ENCODE data around the gene SEMA5B. TPM values are rescaled to one million over a fixed set of nuclear protein-coding genes. Genes with fewer than 3 reads are reported as not detected.

The SEMA5B gene
- total and polyA plus RNA-seq, 9 of the 15 experiments (the other 6 are each of a cell fraction or from before 2014, with no cell fraction given): not detected

DNA sequence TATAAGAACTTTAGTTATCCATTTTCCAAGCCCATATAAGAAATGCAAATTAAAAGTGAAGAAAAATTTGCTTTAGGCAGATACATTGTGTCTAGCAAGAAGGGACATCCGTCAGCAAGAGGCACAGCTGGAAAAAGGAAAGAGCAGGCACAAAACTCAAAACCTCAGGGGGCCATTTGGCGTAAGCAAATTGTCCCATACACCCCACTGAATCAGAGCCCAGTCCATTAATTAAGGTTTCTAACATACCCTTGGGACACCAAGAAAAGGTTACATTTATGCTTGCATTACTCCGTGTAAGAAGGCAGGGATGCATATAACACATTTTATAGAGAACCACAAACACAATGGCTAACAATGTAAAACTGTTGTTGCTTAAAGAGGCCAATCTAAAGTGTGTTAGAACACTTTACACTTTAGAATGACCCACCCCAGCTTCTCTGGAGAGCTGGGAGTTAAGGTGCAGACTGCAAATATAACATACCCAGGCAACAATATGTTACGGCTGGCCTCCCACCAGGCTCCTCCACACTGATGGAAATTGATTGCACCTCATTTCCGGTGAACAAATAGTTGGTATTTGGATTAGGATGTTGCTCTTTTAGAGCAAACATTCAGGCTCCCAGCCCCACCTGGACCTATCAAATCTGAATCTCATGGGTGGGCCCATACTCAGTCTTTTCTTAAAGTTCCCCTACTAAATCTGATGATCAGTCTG, 23.2 kb downstream of the SEMA5B start:
- no peak for FAIRE-seq

DNA sequence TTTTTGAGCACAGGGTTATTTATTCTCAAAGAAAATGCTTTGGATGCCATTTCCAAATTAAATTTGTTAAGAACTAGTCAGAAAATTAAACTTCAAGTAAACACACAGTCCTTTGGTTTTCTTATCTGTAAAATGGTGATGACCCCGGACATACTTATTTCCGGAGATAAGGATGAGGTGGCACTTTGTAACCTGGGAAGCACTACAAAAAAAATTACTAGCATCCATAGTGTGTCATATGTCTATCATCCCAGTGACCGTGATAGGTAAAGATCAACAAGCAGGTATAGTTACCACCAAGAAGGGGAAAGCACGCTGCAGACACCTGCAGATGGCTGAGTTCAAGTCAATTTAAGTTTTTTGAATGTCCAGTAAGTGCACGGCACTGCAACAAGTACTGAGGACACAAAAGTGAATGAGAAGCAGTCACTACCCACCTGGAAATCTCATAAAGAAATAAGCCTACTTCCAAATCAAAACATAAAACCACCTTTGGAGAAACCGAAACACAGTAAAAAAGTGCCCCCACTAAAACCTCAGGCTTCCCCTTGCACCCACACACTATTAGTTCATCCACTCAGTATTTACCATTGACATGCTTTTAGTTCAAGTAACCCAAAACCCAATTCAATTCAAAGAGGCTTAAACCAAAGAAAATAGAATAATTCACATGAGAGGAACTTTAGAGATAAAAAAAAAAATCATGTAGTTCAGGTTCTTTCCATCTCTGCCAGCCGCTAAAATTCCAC, 24.6 kb downstream of the SEMA5B start:
- H3K4me2 ChIP-seq (ENCODE audit: insufficient read depth, low read length): no peak overlapping the region
- ChIA-PET POLR2A (no interaction called here), CTCF (ENCODE audit: low intra/inter-chr PET ratio) (no interaction called here)
- WGBS (ENCODE audit: insufficient coverage, low coverage, missing lambda C conversion rate): 1% methylated on average over 7 of the region's 7 CpGs
- no peak overlapping the region for H3K27ac ChIP-seq (ENCODE audit: extremely low read depth, low read depth, low read length)
- no TSS peak for BruUV-seq (replicated peaks)
- DNase-seq (ENCODE audit: extremely low read depth in 1 of 4, low spot score in 3 of 4) (no peak), ATAC-seq (no peak), FAIRE-seq (no peak)
- peaks cover 4 to 30% of the 10 kb centered on the region in 2 experiments; a peak in 3 of 5 replicates for H3K27me3 ChIP-seq (ENCODE audit: control insufficient read depth in 2 of 2, insufficient read depth in 2 of 2, low read length in 2 of 2)
- no peak overlapping the region for H2AFZ ChIP-seq (ENCODE audit: low read depth, low read length)
- H3K79me2 ChIP-seq (ENCODE audit: control insufficient read depth, insufficient read depth, low read length): no peaks in the 10 kb centered on the region
- no peaks in the 10 kb centered on the region; the same call in 1 of the 2 replicates for H4K20me1 ChIP-seq (replicated peaks; ENCODE audit: control insufficient read depth, insufficient read depth, low read length)
- no peaks in the 10 kb centered on the region for H3K36me3 ChIP-seq (ENCODE audit: control insufficient read depth, insufficient read depth, low read length)
- H3K9me1 ChIP-seq (ENCODE audit: control insufficient read depth, insufficient read depth, low read length): no peaks in the 10 kb centered on the region
- in situ Hi-C loops (cut with MboI) (no loop called here), intact Hi-C loops (cut with micrococcal nuclease) (no loop called here)
- no peak overlapping the region for H3K9ac ChIP-seq (ENCODE audit: insufficient read depth in 1 of 2, low read depth in 2 of 2, low read length in 2 of 2)
- no peaks in the 10 kb centered on the region; a peak in 1 of 5 replicates for H3K4me1 ChIP-seq (replicated peaks in 1 of 2; ENCODE audit: control insufficient read depth in 2 of 2, insufficient read depth in 2 of 2, low read length in 2 of 2)
- no peaks in the 10 kb centered on the region for H3K9me3 ChIP-seq (replicated peaks; ENCODE audit: control insufficient read depth, insufficient read depth, low read depth, low read length)
- no peak overlapping the region for H3K4me3 ChIP-seq
- TF ChIP-seq CHD2 (IDR thresholded peaks at IDR 0.05; ENCODE audit: low read depth, low read length): no peak
- TF ChIP-seq, protein P1, sequence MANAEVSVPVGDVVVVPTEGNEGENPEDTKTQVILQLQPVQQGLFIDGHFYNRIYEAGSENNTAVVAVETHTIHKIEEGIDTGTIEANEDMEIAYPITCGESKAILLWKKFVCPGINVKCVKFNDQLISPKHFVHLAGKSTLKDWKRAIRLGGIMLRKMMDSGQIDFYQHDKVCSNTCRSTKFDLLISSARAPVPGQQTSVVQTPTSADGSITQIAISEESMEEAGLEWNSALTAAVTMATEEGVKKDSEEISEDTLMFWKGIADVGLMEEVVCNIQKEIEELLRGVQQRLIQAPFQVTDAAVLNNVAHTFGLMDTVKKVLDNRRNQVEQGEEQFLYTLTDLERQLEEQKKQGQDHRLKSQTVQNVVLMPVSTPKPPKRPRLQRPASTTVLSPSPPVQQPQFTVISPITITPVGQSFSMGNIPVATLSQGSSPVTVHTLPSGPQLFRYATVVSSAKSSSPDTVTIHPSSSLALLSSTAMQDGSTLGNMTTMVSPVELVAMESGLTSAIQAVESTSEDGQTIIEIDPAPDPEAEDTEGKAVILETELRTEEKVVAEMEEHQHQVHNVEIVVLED (CRISPR knock-in tag; IDR thresholded peaks at IDR 0.05): no peak
- TF ChIP-seq SP1 (CRISPR knock-in tag; IDR thresholded peaks at IDR 0.05): no peak
- no peak for TF ChIP-seq GABPB1 (CRISPR knock-in tag; IDR thresholded peaks at IDR 0.05)
- TF ChIP-seq GABPA (tag; conservative IDR thresholded peaks at IDR 0.05; ENCODE audit: low read depth): peak; percentile 32; the same call in 1 of the 2 replicates
- TF ChIP-seq NR2C2 (CRISPR knock-in tag; IDR thresholded peaks at IDR 0.05): no peak
- peak; percentile 70 for TF ChIP-seq NR2C2 (tag; IDR thresholded peaks at IDR 0.05)
- no peak for TF ChIP-seq LCOR (CRISPR knock-in tag; IDR thresholded peaks at IDR 0.05)
- TF ChIP-seq, protein P2, sequence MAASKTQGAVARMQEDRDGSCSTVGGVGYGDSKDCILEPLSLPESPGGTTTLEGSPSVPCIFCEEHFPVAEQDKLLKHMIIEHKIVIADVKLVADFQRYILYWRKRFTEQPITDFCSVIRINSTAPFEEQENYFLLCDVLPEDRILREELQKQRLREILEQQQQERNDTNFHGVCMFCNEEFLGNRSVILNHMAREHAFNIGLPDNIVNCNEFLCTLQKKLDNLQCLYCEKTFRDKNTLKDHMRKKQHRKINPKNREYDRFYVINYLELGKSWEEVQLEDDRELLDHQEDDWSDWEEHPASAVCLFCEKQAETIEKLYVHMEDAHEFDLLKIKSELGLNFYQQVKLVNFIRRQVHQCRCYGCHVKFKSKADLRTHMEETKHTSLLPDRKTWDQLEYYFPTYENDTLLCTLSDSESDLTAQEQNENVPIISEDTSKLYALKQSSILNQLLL (CRISPR knock-in tag; IDR thresholded peaks at IDR 0.05; ENCODE audit: borderline replicate concordance): no peak
- TF ChIP-seq ZNF778 (CRISPR knock-in tag; IDR thresholded peaks at IDR 0.05): no peak
- no peak for TF ChIP-seq TRIM28 (IDR thresholded peaks at IDR 0.05)

More for the DNA sequence above, 23.2 kb downstream of the SEMA5B start:
- intact Hi-C loops (cut with micrococcal nuclease) (no loop called here), in situ Hi-C loops (cut with MboI) (no loop called here)
- Histone ChIP-seq H3K79me2 (ENCODE audit: control insufficient read depth, insufficient read depth, low read length) (no peaks in the 10 kb centered on the region), H3K9me3 (replicated peaks; ENCODE audit: control insufficient read depth, insufficient read depth, low read depth, low read length) (no peaks in the 10 kb centered on the region), H3K27me3 (ENCODE audit: control insufficient read depth in 2 of 2, insufficient read depth in 2 of 2, low read length in 2 of 2) (peaks cover 0 to 31% of the 10 kb centered on the region in 2 experiments; a peak in 3 of 5 replicates), H2AFZ (ENCODE audit: low read depth, low read length) (no peak overlapping the region), H3K27ac (ENCODE audit: extremely low read depth, low read depth, low read length) (no peak overlapping the region), H3K36me3 (ENCODE audit: control insufficient read depth, insufficient read depth, low read length) (no peaks in the 10 kb centered on the region), H3K4me1 (replicated peaks in 1 of 2; ENCODE audit: control insufficient read depth in 2 of 2, insufficient read depth in 2 of 2, low read length in 2 of 2) (no peaks in the 10 kb centered on the region), H3K4me2 (ENCODE audit: insufficient read depth, low read length) (no peak overlapping the region), H4K20me1 (replicated peaks; ENCODE audit: control insufficient read depth, insufficient read depth, low read length) (no peaks in the 10 kb centered on the region; the same call in 1 of the 2 replicates), H3K9me1 (ENCODE audit: control insufficient read depth, insufficient read depth, low read length) (no peaks in the 10 kb centered on the region), H3K9ac (ENCODE audit: insufficient read depth in 1 of 2, low read depth in 2 of 2, low read length in 2 of 2) (no peak overlapping the region), H3K4me3 (no peak overlapping the region)
- POLR2A ChIA-PET: interaction anchor here (0.7 kb wide), 1 partner anchor 256 kb away, joined by 3 read pairs; no protein-coding TSS in a partner anchor
- DNase-seq (ENCODE audit: extremely low read depth in 1 of 4, low spot score in 3 of 4): no peak
- no peak for TF ChIP-seq ZNF644 (tag; IDR thresholded peaks at IDR 0.05; ENCODE audit: low read depth)
- ATAC-seq: no peak
- 4% methylated on average over 4 of the region's 5 CpGs for WGBS (ENCODE audit: insufficient coverage, low coverage, missing lambda C conversion rate)
- BruUV-seq (replicated peaks): no TSS peak
- CTCF ChIA-PET (ENCODE audit: low intra/inter-chr PET ratio): no interaction called here

Measured in K562 (cell line).